HL-60/S4 treated with phorbol 12-myristate 13-acetate at 8.2 ng/mL for 4 days and 3 days (cell line): ENCODE data around the gene P2RY14.

ENCODE experiments used
- in situ Hi-C: fragments of 300-500 bp; cut with MboI; formaldehyde crosslinking; loops from 2 replicates; pipeline ENCODE4 v1.15.0; 2022; ENCODE audit warnings: low sequenced_read_pairs

The P2RY14 gene

DNA sequence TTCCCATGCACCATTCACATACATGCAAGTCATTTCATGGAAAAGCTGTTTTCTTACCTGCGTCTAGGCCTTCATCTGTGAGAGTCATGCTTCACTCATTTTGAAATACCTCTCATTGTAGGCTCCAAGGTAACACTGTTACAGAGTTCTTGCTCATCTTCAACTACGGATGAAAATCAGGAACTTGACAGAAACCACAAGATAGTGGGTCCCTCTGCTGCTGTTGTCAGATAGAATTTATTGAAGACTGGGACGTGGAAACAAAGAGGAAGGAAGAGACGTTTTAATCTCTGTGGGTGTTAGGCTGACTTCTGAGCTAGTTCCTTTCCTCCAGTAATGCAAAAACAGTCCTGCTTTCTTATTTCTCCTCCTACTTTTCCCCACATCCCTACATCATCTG is at the start of gene P2RY14:
P2RY14 (minus strand) TSS at position 313 of the 400 bp plus-strand sequence. CDS start 64,226 bp downstream, outside the sequence.
- in situ Hi-C loops = loop anchor here (5.0 to 25.0 kb wide), 3 partner anchors 53 to 559 kb away; no protein-coding TSS in a partner anchor

DNA sequence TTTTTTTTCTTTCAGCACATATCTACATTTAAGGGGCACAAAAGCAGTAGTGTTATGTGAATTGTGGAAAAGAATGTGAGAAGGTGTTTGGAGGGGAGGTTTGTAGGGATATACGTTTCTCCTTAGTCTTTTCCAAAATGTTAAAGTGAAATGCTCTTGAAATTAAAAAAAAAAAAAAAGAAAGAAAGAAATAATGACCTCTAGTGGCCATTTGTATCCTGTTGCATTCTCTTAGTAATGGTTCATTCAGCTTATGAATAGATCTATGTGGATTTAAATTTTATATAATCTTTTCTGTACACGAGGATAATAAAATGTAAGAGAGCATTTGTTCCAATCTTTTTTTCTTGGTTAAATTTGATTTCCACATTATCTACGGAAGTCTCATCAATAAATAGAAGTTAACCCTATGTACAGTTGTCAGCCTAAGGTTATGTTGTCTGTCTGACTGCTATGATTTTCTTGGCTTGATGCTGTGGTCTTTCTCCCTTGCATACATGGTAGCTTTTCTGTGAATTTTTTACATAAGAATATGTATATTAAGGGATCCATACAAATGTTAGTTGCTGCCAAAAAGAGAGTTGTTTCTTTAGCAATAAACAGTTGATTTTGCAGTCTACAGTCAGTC is 49.3 kb upstream of the P2RY14 start:
- in situ Hi-C loops = no loop called here

DNA sequence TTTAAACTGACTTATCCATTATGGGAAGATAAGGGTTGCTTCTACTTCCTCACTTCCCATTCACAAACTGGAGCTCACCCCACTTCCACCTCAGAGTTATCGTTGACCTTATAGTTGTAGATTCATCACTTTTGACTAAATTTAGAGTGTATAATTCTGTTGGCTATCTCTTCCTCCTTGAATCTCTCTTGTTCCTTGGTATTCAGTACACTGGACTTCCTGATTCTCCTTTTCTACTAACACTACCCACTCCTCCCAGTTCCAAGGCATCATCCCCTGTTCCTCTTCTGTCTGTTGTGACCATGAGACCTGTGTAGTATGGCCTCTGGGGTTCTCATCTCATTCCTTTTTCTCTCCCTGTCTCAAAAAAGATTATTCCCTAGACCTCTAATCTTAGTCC is 44.2 kb upstream of the P2RY14 start:
- in situ Hi-C loops = no loop called here

DNA sequence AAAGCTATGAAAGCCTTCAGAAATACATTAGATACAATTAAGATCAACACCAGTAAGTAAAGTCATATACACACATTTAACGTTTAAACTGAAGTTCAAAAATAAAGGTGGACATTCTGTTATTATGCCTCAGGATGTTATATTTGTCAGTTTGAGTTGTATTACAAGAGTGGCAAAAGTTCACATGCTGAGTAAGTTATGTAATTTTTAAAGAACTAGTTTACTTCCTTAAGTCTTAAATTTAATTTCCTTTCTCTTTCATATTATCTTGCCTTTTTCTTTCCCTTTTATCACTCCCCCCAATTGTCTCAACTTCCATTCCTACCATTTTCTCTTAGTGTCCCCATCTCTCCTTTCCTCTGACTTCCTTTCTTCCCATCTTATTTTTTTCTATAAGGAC is 43.2 kb upstream of the P2RY14 start:
- in situ Hi-C loops = no loop called here

DNA sequence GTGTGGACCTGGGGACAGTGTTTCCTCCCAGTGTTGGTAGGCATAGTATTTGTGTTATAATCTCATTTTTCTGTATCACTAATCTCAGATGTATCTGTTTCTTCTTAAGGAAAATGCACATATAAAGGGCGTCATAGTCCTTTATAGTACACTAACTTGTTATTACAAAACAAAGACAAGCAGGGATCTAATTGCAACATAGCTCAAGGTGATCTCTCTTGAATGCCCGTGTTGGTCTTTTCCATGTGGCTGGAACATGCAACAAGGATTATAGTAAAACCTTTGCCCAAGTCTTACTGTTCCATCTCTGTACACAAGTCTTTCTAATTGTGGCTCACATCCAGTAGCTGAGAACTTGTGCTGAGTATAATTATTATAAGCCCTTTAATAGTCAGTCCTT is 41.8 kb upstream of the P2RY14 start:
- in situ Hi-C loops = no loop called here

DNA sequence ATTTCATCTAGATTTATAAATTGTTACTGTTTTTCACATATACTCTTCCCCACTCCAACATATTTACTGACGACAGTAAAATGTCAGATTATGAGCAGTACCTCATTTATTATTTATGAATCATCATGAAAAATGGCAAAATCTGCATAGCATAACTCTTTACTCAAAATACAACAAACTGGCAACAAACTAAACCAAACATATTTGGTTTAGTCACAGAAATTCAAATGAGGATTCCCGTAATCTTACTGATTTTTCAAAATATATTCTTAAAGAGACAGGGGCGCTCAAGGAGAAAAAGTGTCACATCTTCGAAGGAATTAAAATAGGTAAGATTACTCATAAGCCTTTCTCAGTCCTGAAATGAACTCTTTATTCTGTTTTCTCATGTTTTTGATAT is 41.3 kb upstream of the P2RY14 start:
- in situ Hi-C loops = no loop called here

DNA sequence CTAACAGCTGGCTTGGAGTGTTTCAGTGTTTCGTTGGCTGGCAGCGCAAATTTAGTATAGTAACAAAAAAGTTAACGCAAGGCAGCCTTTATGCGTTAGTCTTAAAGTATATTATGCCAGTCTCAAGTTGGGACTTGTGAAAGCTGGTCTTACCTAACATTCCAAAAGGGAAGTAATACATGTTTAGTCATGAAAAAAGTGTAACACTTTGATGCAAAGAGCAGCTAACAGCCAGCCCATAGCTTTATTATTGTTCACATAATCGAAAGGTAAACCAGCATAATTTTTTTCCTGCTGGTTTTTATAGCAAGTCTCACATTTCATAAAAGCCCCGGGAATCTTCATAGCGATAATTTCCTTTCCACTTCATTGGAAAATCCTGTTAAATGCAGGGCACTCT is 40.6 kb upstream of the P2RY14 start:
- in situ Hi-C loops = no loop called here

DNA sequence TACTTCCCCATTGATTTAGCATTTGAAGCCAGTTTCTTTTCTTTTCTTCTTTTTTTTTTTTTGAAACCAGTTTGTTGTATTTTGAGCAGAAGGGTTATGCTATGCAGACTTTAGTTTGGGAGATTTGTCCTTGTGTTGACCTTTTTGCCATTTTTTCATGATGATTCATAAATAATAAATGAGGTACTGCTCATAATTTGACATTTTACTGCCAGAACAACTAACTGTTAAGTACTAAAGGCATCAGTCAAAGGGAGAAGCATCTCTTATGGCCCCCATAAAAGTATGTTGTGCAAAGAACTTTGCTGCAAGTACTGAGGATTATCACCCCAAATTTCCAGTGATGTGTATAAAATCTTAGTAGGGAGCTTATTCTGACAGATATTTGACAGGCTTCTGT is 40.0 kb upstream of the P2RY14 start:
- in situ Hi-C loops = no loop called here

DNA sequence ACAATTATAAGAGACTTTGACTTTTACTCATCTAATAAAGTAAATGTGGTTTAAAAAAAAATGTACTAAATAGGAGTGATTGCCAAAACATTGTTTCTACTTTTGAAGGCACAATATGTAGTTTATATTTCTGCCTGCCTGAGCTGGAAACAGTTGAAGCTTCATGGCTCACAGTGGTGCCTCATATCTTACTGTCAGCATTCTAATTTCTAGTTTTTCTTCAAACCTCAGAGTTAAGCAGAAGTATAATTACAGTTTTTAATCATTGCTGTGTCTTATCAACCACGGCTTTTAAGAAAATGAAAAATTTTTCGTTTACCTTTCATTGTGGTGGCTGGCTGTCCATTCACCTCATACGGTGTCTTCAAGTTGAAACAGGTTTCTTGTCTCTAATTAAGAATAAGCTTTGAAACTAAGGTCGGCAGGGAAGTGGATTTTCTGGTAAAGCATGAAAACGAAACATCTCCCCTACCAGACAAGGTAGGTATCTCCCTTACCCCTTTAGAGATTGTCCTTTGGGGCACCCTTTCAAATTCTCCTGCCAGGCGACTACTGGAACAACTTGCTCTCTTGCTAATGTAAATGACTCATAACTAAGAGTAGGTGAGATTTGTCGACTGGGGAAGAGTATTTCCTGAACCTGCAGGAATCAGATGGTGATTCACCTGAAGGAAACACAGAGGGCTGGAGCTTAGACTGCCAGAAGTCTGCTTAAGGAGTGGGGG is 38.1 kb upstream of the P2RY14 start, which contains the start of gene GPR87:
GPR87 (minus strand) TSS at position 554 of the 725 bp plus-strand sequence. CDS start 16,720 bp downstream, outside the sequence.
- in situ Hi-C loops = no loop called here

DNA sequence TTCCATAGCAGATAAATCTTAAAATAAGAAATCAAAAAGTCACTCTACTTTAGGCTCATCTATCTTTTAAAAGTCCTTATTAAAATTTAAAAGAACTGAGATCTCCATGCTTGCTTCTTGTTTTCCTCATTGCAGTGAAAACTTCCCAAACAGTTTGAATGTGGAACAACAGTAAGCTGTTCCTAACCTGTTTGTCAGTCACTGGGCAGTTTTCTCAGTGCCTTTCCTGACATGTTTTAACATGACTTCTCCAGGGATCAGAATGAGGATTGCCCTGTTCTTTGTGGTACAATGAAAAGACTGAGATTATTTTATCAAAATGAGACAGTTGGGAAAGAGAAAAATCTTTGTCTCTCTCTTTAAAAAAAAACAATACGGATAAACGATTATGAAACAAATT is 37.5 kb upstream of the P2RY14 start:
- in situ Hi-C loops = no loop called here

DNA sequence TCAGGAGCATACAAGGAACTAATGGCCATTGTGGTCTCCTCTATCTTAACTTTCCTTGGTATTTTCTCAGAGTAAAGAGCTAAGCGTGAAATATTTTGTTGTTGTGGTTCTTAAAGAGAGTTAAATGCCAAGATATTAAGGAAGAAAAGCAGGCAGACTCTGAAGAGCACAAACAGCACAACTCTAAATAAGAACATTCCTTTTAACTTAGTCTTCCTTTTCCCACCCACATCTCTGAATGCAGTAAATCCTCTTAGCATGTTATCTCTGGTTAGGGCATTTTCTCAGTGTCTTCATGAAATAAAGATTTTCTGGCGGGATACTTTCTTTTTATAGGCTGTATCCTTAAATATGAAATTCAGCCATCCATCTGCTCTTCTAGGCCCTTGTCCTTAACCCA is 36.8 kb upstream of the P2RY14 start:
- in situ Hi-C loops = no loop called here

DNA sequence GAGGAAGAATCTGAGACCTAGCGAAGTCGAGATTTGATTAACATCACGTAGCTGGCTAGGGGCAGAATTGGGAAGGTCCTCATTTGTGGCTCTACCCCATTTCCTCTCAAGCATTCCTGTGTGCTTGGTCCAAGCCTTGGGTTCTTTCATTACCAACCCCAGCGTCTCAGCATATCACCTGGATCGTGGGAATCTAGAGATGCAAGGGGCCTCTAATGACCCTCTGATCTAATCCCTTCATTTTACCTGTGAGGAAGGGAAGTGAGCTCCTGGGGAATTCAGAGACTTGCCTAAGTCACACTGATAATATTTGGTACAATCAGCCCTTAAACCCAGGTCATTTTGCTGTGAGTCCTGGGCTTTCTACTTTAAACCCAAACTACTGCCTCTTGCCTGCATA is 36.3 kb upstream of the P2RY14 start:
- in situ Hi-C loops = no loop called here

DNA sequence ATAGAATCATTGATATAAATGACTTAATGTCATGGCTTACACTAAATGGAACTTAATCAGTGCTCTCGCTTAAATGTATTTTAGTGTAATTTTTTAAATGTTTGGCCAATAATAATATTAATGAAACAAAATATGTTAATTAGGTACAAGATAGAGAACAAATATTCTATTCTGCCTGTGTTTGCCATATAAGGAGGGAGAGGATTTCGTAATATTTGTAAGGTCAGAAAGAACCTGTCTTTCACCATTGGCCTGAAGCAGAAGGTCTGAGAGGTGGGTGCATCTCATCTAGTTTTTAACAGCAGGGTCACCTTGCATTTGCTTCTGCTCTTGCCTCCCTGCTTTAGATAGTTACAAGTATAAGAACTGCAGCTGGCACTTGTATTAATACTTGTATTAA is 35.8 kb upstream of the P2RY14 start:
- in situ Hi-C loops = no loop called here

DNA sequence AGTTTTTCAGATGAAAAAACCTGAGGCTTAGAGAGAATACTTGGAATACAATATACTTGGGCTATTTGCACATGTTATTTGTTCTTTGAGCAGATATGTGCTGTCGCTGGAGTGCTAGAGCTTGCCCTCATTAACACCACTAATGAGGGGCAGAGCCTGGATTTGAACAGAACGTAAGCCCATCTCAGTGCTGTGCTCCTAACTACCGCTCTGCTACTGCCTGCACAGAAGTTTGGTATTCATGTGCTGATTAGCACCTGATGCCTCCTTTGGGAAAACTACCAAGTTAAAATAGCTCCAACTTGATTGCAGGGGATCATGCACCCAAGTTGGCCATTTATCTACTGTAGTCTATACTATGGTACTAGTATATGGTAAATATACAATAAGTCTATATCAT is 34.6 kb upstream of the P2RY14 start:
- in situ Hi-C loops = no loop called here

DNA sequence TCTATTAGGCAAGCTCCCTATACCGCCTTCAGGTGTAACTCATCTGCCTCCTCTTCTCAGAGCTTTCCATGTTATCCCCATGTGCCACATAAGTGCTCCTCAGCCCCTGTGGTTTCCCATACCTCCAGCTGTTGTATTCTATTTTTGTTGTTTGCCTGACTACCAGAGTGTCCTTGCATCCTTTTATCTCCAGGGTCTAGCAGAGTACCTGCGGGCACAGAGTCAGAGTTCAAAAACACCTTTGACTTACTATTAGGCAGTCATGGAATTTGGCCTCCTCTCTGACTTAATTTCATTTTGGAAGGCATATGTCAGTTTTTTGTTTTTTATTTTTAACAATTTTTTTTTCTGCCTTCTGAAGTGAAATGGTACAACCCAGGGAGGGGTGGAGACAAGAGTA is 31.2 kb upstream of the P2RY14 start:
- in situ Hi-C loops = no loop called here

DNA sequence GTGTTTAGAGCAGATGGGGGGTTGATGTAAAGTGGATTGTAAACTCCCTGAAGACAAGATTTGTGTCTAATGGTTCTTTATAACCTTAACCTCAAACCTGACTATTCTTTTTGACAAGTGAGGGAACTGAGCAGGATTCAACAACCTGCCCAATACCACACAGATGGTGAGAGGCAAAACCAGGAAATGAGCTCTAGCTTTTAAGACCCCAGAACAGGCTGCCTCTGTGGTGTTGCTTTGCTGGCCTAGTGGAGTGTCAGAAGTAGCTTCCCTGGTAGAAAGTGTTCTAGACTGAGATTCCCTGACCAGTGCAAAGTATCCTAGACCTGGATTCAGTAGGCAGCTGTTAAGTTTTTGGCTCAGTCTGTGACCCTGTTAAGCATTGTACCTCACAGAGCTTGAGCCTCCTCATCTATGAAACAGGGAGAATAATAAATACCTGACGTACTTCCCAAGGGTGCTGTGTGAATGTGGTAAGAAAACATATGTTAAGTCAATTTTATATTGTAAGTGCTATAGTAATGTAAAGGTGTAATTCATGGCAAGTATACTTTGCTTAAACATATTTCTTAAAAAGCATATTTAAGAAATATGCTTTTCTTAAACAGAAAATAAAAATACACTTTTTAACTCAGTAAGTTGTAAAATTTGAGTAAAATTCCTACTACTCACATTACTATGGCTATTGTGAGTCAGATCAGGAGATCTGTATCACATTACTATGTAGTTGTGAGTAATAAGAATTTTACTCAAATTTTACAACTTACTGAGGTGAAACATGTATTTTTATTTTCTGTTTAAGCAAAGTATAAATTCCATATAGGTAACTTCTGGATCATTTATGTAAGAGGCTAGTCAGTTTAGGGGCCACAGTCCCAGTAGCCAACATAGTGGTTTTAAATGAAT is 29.5 kb upstream of the P2RY14 start:
- in situ Hi-C loops = no loop called here

DNA sequence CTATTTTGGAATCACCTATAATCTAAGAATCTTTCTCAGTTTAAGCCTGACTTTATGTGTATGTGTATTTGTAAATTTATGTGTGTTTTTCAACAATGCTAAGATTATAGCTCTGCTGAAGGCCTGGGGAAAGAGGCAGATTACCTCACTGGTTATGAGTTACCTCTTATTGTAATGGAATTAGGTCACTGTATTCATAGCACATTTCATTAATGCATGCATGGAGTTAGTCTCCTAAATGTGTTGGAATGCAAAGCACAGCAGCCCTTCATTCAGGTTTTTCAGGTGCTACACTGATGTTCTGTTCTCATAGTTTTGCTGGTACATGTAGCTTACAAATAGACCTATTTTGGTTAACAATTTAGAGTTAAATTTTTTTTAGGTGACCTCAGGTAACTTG is 28.8 kb upstream of the P2RY14 start:
- in situ Hi-C loops = no loop called here

DNA sequence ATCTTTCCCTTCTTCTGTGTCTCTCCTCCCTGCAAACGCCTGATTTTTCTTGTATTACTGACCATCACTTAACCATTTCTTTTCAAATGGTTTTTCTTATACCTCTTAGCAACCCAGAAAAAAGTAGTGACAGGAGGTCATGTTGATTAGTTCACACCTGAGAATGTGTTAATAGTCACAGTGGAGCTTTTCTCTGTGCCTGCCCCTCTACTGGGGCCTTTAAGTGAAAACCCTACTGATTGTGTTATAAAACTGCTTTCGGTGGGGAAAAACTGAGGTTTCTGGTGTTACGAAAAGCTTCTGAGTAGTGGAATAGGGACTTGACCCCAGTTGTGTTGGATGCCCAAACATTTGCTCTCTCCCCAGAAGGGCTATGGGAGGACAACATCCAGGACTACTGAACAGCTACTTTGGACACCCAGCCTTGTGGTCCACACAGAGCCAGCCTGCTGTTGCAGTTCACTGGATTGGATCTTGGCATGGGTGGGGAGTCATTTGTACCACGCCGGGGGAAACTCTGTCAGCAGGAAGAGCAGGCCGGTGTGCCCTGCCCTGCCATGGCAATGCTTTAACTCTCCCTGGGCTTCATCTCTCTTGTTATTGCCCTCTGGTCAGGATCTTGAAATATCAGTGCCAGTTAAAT is 27.9 kb upstream of the P2RY14 start:
- in situ Hi-C loops = no loop called here

DNA sequence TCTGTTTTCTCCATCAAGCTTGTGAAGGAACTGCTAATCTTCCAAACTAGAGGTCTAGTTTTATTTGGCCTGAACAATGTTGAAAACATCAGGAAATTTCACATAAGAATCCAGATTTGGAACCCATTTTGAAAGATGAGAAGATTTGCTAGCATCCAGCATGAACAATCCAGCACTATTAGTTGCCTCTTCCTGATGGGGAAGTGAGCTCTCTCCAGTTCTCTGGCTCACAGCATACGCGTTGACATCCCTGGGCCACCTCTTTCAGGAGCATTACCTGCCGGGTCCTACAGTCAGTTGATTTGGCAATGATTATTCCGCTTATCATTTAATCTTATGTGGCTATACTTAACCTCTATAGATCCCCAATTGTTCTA is 27.4 kb upstream of the P2RY14 start:
- in situ Hi-C loops = no loop called here

DNA sequence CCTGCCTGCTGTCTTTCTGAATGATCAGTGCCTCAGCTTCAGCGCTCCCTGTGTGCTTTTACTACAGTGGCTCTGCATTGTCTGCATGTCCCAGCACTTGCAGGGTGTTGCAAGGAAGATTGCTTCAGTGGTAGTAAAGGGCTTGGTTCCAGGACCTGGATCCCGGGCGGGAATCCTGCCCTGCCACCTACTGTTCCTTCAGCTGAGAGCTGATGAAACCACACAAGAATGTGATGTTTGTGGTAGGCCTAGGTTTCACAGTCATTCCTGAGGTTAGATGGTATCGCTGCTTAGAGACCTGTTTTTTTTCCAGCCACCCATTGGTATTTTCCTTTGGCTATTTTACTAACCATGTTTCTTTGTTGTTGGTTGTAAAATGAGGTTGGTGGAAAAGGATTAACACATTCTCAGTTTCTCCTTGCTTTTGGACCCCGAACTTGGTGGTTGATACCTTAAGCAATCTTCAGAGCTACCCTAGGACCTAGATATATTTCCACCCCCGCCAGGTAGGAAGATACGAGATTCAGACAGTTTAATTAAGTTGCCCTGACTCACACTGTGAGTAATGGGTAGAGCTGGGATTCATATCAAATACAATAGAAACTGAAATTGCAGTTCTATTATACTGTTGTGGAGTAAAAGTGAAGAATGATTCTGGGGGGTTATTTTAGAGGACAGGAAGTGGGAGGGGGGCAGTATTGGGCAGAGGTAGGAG is 26.9 kb upstream of the P2RY14 start:
- in situ Hi-C loops = no loop called here
